ENCODE measurements around the gene ITIH2.
A peak's percentile ranks its signal among the peaks of the same experiment; 100 is the strongest.

DNA sequence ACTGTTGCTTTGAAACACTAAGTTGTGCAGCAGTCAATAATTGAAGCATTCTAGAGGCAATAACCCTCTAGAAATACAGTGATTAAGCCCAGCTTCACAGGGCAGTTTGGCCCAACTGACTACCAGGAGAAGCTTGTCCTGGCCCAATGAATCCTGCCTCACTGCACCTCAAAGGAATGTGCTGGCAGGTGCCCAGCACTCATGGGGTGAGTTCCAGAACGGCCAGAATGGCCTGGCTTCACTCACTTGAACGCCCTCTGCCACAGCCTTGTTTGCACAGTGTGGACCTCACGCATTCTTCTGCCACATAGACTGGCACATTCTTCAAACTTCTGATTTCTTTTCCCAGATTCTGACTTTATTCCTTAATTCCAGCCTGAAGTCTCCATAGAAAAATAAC, 6.6 kb upstream of the ITIH2 start:
- TF ChIP-seq, protein P1, sequence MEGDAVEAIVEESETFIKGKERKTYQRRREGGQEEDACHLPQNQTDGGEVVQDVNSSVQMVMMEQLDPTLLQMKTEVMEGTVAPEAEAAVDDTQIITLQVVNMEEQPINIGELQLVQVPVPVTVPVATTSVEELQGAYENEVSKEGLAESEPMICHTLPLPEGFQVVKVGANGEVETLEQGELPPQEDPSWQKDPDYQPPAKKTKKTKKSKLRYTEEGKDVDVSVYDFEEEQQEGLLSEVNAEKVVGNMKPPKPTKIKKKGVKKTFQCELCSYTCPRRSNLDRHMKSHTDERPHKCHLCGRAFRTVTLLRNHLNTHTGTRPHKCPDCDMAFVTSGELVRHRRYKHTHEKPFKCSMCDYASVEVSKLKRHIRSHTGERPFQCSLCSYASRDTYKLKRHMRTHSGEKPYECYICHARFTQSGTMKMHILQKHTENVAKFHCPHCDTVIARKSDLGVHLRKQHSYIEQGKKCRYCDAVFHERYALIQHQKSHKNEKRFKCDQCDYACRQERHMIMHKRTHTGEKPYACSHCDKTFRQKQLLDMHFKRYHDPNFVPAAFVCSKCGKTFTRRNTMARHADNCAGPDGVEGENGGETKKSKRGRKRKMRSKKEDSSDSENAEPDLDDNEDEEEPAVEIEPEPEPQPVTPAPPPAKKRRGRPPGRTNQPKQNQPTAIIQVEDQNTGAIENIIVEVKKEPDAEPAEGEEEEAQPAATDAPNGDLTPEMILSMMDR (IDR thresholded peaks at IDR 0.05), result no peak
- TF ChIP-seq POLR2A (IDR thresholded peaks at IDR 0.05), result peak in 1 of 3 donors; percentile 6
